ENCODE data around the gene DGKB. TPM values are rescaled to one million over a fixed set of nuclear protein-coding genes. Genes with fewer than 3 reads are reported as not detected.

The DGKB gene
- total and polyA plus RNA-seq, 2 donors (not counting 1 experiment from before 2014, with no cell fraction given) = 0.31 TPM; not detected in 1

GRCh38 chr7:14937581-14937980 is 35.0 kb upstream of the DGKB start:
- no peaks in the 10 kb centered on the region for H3K27me3 ChIP-seq (ENCODE audit: control insufficient read depth, insufficient read depth, low read length)
- no peak overlapping the region for H3K4me3 ChIP-seq (replicated peaks in 1 of 4; ENCODE audit: control extremely low read depth in 1 of 4, insufficient read depth in 1 of 4, low read depth in 3 of 4, low read length in 4 of 4)
- H3K4me2 ChIP-seq (ENCODE audit: extremely low read depth, insufficient read depth, low read length) = no peak overlapping the region
- H3K9ac ChIP-seq (ENCODE audit: insufficient read depth, low read length) = no peak overlapping the region
- no peaks in the 10 kb centered on the region for H3K36me3 ChIP-seq (ENCODE audit: control insufficient read depth, insufficient read depth, low read length)
- TF ChIP-seq EZH2 (IDR thresholded peaks at IDR 0.05; ENCODE audit: low read length, missing control alignments) = no peak
- TF ChIP-seq CTCF (conservative IDR thresholded peaks at IDR 0.05 in 1 of 2, IDR thresholded peaks at IDR 0.05 in 1 of 2; ENCODE audit: low read depth in 1 of 2, low read length in 2 of 2) = no peak
- H2AFZ ChIP-seq (ENCODE audit: low read length) = no peak overlapping the region
- no peak for DNase-seq (ENCODE audit: low read depth in 2 of 2)
- no peaks in the 10 kb centered on the region for H3K9me3 ChIP-seq (ENCODE audit: control insufficient read depth, insufficient read depth, low read depth, low read length)
- no peaks in the 10 kb centered on the region for H3K79me2 ChIP-seq (ENCODE audit: control insufficient read depth, insufficient read depth, low read length)
- no peaks in the 10 kb centered on the region for H4K20me1 ChIP-seq (ENCODE audit: control insufficient read depth, extremely low read depth, insufficient read depth, low read length)
- no peaks in the 10 kb centered on the region for H3K4me1 ChIP-seq (ENCODE audit: control insufficient read depth, extremely low read depth, insufficient read depth, low read length)
- no peak overlapping the region for H3K27ac ChIP-seq (ENCODE audit: insufficient read depth, low read length)

- H3K27ac ChIP-seq (ENCODE audit: insufficient read depth, low read length) = no peak overlapping the region
- no peak overlapping the region for H2AFZ ChIP-seq (ENCODE audit: low read length)
- H3K36me3 ChIP-seq (ENCODE audit: control insufficient read depth, insufficient read depth, low read length) = no peaks in the 10 kb centered on the region
- H3K4me3 ChIP-seq (replicated peaks in 1 of 4; ENCODE audit: control extremely low read depth in 1 of 4, insufficient read depth in 1 of 4, low read depth in 3 of 4, low read length in 4 of 4) = no peak overlapping the region
- no peaks in the 10 kb centered on the region for H3K4me1 ChIP-seq (ENCODE audit: control insufficient read depth, extremely low read depth, insufficient read depth, low read length)
- H4K20me1 ChIP-seq (ENCODE audit: control insufficient read depth, extremely low read depth, insufficient read depth, low read length) = no peaks in the 10 kb centered on the region
- no peak overlapping the region for H3K9ac ChIP-seq (ENCODE audit: insufficient read depth, low read length)
- H3K79me2 ChIP-seq (ENCODE audit: control insufficient read depth, insufficient read depth, low read length) = no peaks in the 10 kb centered on the region
- no peaks in the 10 kb centered on the region for H3K27me3 ChIP-seq (ENCODE audit: control insufficient read depth, insufficient read depth, low read length)
- H3K9me3 ChIP-seq (ENCODE audit: control insufficient read depth, insufficient read depth, low read depth, low read length) = no peaks in the 10 kb centered on the region
- TF ChIP-seq CTCF (conservative IDR thresholded peaks at IDR 0.05 in 1 of 2, IDR thresholded peaks at IDR 0.05 in 1 of 2; ENCODE audit: low read depth in 1 of 2, low read length in 2 of 2) (no peak), EZH2 (IDR thresholded peaks at IDR 0.05; ENCODE audit: low read length, missing control alignments) (no peak)
- peak; percentile 30 to 87 for DNase-seq (ENCODE audit: low read depth in 2 of 2)
- H3K4me2 ChIP-seq (ENCODE audit: extremely low read depth, insufficient read depth, low read length) = no peak overlapping the region
Observed at GRCh38 chr7:14936554-14936953, 34.0 kb upstream of the DGKB start.

GRCh38 chr7:14934839-14935238 is 32.3 kb upstream of the DGKB start:
- Histone ChIP-seq H3K9me3 (ENCODE audit: control insufficient read depth, insufficient read depth, low read depth, low read length) (no peaks in the 10 kb centered on the region), H3K9ac (ENCODE audit: insufficient read depth, low read length) (no peak overlapping the region), H2AFZ (ENCODE audit: low read length) (no peak overlapping the region), H3K4me1 (ENCODE audit: control insufficient read depth, extremely low read depth, insufficient read depth, low read length) (no peaks in the 10 kb centered on the region), H3K27me3 (ENCODE audit: control insufficient read depth, insufficient read depth, low read length) (no peaks in the 10 kb centered on the region), H4K20me1 (ENCODE audit: control insufficient read depth, extremely low read depth, insufficient read depth, low read length) (no peaks in the 10 kb centered on the region), H3K4me3 (replicated peaks in 1 of 4; ENCODE audit: control extremely low read depth in 1 of 4, insufficient read depth in 1 of 4, low read depth in 3 of 4, low read length in 4 of 4) (no peak overlapping the region), H3K4me2 (ENCODE audit: extremely low read depth, insufficient read depth, low read length) (no peak overlapping the region), H3K36me3 (ENCODE audit: control insufficient read depth, insufficient read depth, low read length) (no peaks in the 10 kb centered on the region), H3K79me2 (ENCODE audit: control insufficient read depth, insufficient read depth, low read length) (no peaks in the 10 kb centered on the region), H3K27ac (ENCODE audit: insufficient read depth, low read length) (no peak overlapping the region)
- TF ChIP-seq CTCF (conservative IDR thresholded peaks at IDR 0.05 in 1 of 2, IDR thresholded peaks at IDR 0.05 in 1 of 2; ENCODE audit: low read depth in 1 of 2, low read length in 2 of 2) (no peak), EZH2 (IDR thresholded peaks at IDR 0.05; ENCODE audit: low read length, missing control alignments) (no peak)
- no peak for DNase-seq (ENCODE audit: low read depth in 2 of 2)
